HEK293 (cell line): ENCODE measurements around the gene KCND2.

Experiments used
- CTCF ChIP-seq: fragments of 450-650 bp; formaldehyde crosslinking; IDR thresholded peaks from 2 replicates; pipeline ENCODE4 v1.5.1; 2016; ENCODE audit warnings: missing biosample characterization, missing genetic modification characterization
- SETDB1 ChIP-seq: IDR thresholded peaks from one replicate; pipeline ENCODE4 v1.6.1; 2017; ENCODE audit warnings: mild to moderate bottlenecking, low read length, moderate library complexity, mixed read lengths; ENCODE audit not compliant: insufficient read length

DNA sequence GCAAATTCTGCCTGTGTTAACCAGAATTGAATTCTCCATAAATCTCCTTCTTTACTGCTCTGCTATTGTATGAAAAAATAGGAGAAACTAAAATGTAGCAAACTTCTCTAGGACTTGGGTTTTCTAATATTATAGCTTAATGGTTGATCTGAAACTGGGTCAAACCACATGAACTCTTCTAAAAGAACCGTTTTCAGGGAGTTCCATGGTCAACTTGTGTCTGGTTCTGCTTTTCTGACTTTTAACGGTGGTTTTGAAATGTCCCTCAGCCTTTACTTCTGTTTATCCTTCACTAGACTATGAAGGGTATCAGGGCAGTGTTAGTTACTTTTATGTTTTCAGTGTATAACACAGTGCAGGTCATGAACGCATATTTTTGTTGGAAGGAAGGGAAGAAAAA, 342.7 kb downstream of the KCND2 start:
- TF ChIP-seq SETDB1 (no peak), CTCF (tag by site-specific recombination) (no peak)
